Neural cell (in vitro differentiated cells): ENCODE measurements around the gene CFTR. TPM values are rescaled to one million over a fixed set of nuclear protein-coding genes. Genes with fewer than 3 reads are reported as not detected.
"Not testable (repeated sequence)": the region's sequence is repeated elsewhere in the genome, so short reads cannot be mapped to it uniquely, and the experiment has no call there.

ENCODE experiments used
- H2AFZ ChIP-seq: fragments of 200-600, 300-800 bp; sonication (generic), shearing (Covaris generic); 2 replicates; pipeline ENCODE4 v1.6.0; 2014; ENCODE audit warnings: low read depth, mild to moderate bottlenecking, antibody characterized with exemption, low read length, moderate library complexity
- H3F3A ChIP-seq: fragments of 200-600 bp; shearing (Covaris generic); 2 replicates; pipeline ENCODE4 v1.6.1; 2016; ENCODE audit warnings: mild to moderate bottlenecking, moderate library complexity, mixed read lengths, antibody characterized with exemption, low read length; ENCODE audit not compliant: insufficient read depth, poor library complexity, severe bottlenecking
- H3K27ac ChIP-seq: fragments of 200-600, 300-800 bp; sonication (generic), shearing (Covaris generic); 2 replicates; pipeline ENCODE4 v1.5.1; 2014; ENCODE audit warnings: mild to moderate bottlenecking, low read length, moderate library complexity
- H3K27me3 ChIP-seq: fragments of 300-800, 200-600 bp; sonication (generic), shearing (Covaris generic); 2 replicates; pipeline ENCODE4 v1.6.0; 2014; ENCODE audit warnings: mild to moderate bottlenecking, low read depth, low read length, moderate library complexity; ENCODE audit not compliant: insufficient read depth
- H3K36me3 ChIP-seq: fragments of 300-800, 200-600 bp; sonication (generic), shearing (Covaris generic); 2 replicates; pipeline ENCODE4 v1.5.1; 2014; ENCODE audit warnings: mild to moderate bottlenecking, antibody characterized with exemption, low read length, moderate library complexity; ENCODE audit not compliant: insufficient read depth
- H3K4me2 ChIP-seq: fragments of 300-800, 200-600 bp; sonication (generic), shearing (Covaris generic); 2 replicates; pipeline ENCODE4 v1.6.0; 2014; ENCODE audit warnings: mild to moderate bottlenecking, low read length
- H3K4me3 ChIP-seq: fragments of 300-800, 200-600 bp; sonication (generic), shearing (Covaris generic); 2 replicates; pipeline ENCODE4 v1.5.1; 2014; ENCODE audit warnings: mild to moderate bottlenecking, low read length, moderate library complexity
- H3K79me2 ChIP-seq: fragments of 200-600 bp; shearing (Covaris generic); replicated peaks from 2 replicates; pipeline ENCODE4 v1.6.0; 2014; ENCODE audit warnings: mild to moderate bottlenecking, low read length, moderate library complexity; ENCODE audit not compliant: insufficient read depth
- H3K9ac ChIP-seq: fragments of 300-800, 200-600 bp; sonication (generic), shearing (Covaris generic); 2 replicates; pipeline ENCODE4 v1.6.1; 2016; ENCODE audit warnings: mild to moderate bottlenecking, low read length, mixed read lengths
- H3K9me2 ChIP-seq: fragments of 200-600 bp; shearing (Covaris generic); 2 replicates; pipeline ENCODE4 v1.6.1; 2016; ENCODE audit warnings: mild to moderate bottlenecking, low read length, mixed read lengths; ENCODE audit not compliant: insufficient read depth
- H3K9me3 ChIP-seq: fragments of 200-600, 300-800 bp; sonication (generic), shearing (Covaris generic); 2 replicates; pipeline ENCODE4 v1.6.1; 2016; ENCODE audit warnings: mild to moderate bottlenecking, mixed run types, low read length, moderate library complexity, mixed read lengths
- H4K20me1 ChIP-seq: fragments of 200-600 bp; shearing (Covaris generic); 2 replicates; pipeline ENCODE4 v1.6.1; 2016; ENCODE audit warnings: mild to moderate bottlenecking, mixed run types; ENCODE audit not compliant: insufficient read depth
- CTCF ChIP-seq: fragments of 450-650 bp; IDR thresholded peaks from 2 replicates; pipeline ENCODE4 v1.5.1; 2014; ENCODE audit warnings: antibody characterized with exemption, mild to moderate bottlenecking, moderate library complexity; ENCODE audit not compliant: poor library complexity, severe bottlenecking
- EP300 ChIP-seq: fragments of 450-650 bp; conservative IDR thresholded peaks from 2 replicates; pipeline ENCODE4 v1.6.1; 2014; ENCODE audit warnings: antibody characterized with exemption, mild to moderate bottlenecking, moderate library complexity; ENCODE audit not compliant: poor library complexity, severe bottlenecking
- EZH2 ChIP-seq: fragments of 200-600, 300-800 bp; shearing (Covaris generic), sonication (generic); IDR thresholded peaks from 2 replicates; pipeline ENCODE4 v1.6.1; 2014; ENCODE audit warnings: antibody characterized with exemption, low read length, borderline replicate concordance, mild to moderate bottlenecking; ENCODE audit not compliant: insufficient read depth, poor library complexity, severe bottlenecking
- MXI1 ChIP-seq: fragments of 450-650 bp; conservative IDR thresholded peaks from 2 replicates; pipeline ENCODE4 v1.6.1; 2014; ENCODE audit warnings: antibody characterized with exemption, mild to moderate bottlenecking; ENCODE audit not compliant: poor library complexity, severe bottlenecking
- POLR2AphosphoS5 ChIP-seq: IDR thresholded peaks from 2 replicates; pipeline ENCODE4 v1.6.1; 2012
- RAD21 ChIP-seq: fragments of 450-650 bp; conservative IDR thresholded peaks from 2 replicates; pipeline ENCODE4 v1.6.1; 2014; ENCODE audit warnings: antibody characterized with exemption, mild to moderate bottlenecking, moderate library complexity
- REST ChIP-seq: IDR thresholded peaks from 2 replicates; pipeline ENCODE4 v1.6.1; 2012; ENCODE audit warnings: borderline replicate concordance
- SMC3 ChIP-seq: fragments of 450-650 bp; conservative IDR thresholded peaks from 2 replicates; pipeline ENCODE4 v1.6.1; 2014; ENCODE audit warnings: antibody characterized with exemption, mild to moderate bottlenecking, moderate library complexity; ENCODE audit not compliant: poor library complexity
- TAF1 ChIP-seq: IDR thresholded peaks from 2 replicates; pipeline ENCODE4 v1.6.1; 2012; ENCODE audit warnings: low read depth
- polyA plus RNA-seq: library from polyadenylated mRNA; depleted of rRNA; stranded (reverse); fragments of >200 nt; gene quantifications from 2 replicates; pipeline ENCODE4 v1.2.3, GENCODE V29; 2014

Gene CFTR
- polyA plus RNA-seq, 1 donor from 2014 or later, result not detected

- Histone ChIP-seq H2AFZ (no peak overlapping the region), H3K27ac (no peak overlapping the region), H3K36me3 (no peaks in the 10 kb centered on the region), H3K79me2 (no peaks in the 10 kb centered on the region), H3F3A (no peaks in the 10 kb centered on the region), H4K20me1 (no peaks in the 10 kb centered on the region), H3K27me3 (no peaks in the 10 kb centered on the region), H3K9me2 (no peaks in the 10 kb centered on the region), H3K4me3 (no peak overlapping the region), H3K9me3 (no peaks in the 10 kb centered on the region), H3K4me2 (no peak overlapping the region), H3K9ac (no peak overlapping the region)
- TF ChIP-seq EP300, result no peak
- no peak for TF ChIP-seq REST
- TF ChIP-seq TAF1, result no peak
- TF ChIP-seq EZH2, result no peak
- TF ChIP-seq MXI1, result no peak
These were observed 226.4 kb downstream of the CFTR start for GRCh38 chr7:117706210-117706609.

- Histone ChIP-seq H3F3A (no peaks in the 10 kb centered on the region), H3K36me3 (no peaks in the 10 kb centered on the region), H3K9me3 (no peaks in the 10 kb centered on the region), H3K79me2 (no peaks in the 10 kb centered on the region), H3K9me2 (no peaks in the 10 kb centered on the region), H3K4me2 (no peak overlapping the region), H4K20me1 (no peaks in the 10 kb centered on the region), H3K27ac (no peak overlapping the region), H3K27me3 (no peaks in the 10 kb centered on the region), H2AFZ (no peak overlapping the region), H3K4me3 (no peak overlapping the region), H3K9ac (no peak overlapping the region)
- TF ChIP-seq TAF1 (no peak), SMC3 (no peak), POLR2AphosphoS5 (no peak), CTCF (no peak), MXI1 (no peak), EZH2 (no peak), REST (no peak), RAD21 (no peak), EP300 (no peak)
These were observed 227.3 kb downstream of the CFTR start for GRCh38 chr7:117707080-117707479.

GRCh38 chr7:117708173-117708572 is 228.3 kb downstream of the CFTR start:
- not testable (repeated sequence) for H3K4me3 ChIP-seq, H3K9me3 ChIP-seq, H3K36me3 ChIP-seq, H3K27me3 ChIP-seq, H4K20me1 ChIP-seq, H3K4me2 ChIP-seq, H2AFZ ChIP-seq, H3K27ac ChIP-seq, H3F3A ChIP-seq, H3K79me2 ChIP-seq, H3K9me2 ChIP-seq, H3K9ac ChIP-seq
